Islet precursor cell (in vitro differentiated cells): ENCODE measurements around the gene AMDHD2.
A peak's percentile ranks its signal among the peaks of the same experiment; 100 is the strongest.

ENCODE experiments used
- DNase-seq: peaks from one replicate; pipeline ENCODE4 v3.0.0-alpha.2; 2018

AMDHD2 gene

DNA sequence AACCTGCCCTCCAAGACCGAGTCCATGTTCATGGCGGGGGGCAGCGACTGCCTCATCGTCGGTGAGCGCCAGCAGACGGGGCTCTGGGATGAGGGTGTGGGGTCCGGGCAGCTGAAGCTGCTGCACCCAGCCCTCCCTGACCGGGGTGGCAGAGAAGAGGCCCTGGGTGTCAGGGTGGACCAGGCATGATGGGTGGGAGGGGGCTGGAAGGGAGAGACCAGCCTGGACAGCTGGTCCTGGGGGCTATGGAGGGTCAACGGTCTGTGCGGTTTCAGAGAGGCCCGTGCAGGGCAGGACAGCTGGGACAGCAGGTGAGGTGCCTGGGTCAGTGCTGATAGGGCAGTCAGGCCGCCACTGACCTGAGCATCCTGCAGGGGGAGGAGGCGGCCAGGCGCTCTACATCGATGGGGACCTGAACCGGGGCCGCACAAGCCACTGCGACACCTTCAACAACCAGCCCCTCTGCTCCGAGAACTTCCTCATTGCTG, 19.7 kb upstream of the AMDHD2 start:
- no peak for DNase-seq

DNA sequence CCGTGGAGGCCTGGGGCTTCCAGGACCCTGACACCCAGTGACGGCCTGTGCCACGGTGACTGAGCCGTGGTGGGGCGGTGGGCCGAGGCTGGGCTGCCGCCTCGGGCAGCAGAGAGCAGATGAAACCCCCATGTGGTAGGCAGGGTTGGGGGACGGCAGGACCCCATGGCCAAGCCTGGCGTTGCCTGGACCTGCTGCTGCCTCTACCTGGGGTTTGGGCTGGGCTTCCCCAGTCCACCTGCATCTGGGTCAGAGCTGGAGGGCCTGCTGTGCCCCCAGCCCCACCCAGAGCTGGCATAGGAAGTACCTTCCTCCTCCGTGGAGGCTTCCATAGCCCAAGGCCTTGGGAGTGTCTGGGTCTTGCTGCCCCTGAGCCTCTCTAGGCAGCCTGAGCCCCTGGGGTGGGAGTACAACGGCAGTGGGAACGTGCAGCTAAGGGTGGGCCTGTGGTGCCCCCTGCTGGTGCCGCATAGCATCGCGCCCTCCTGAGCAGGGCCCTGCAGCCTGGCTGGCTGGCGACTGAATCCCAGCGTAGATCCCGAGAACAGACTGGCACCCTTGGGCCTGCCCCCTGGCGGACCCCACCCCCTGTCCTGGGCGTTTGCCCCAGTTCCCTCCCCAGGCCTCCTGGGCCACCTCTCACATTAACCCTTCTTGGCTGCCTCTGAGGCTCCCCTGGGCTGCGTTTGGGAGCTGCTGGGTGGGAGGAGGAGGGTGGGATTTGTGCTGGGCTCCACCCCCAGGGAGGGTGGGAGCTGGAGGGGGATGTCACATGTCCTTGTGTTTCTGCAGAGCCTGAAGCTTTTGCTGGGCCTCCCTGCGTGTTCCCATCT, 19.0 kb upstream of the AMDHD2 start:
- DNase-seq = peak; percentile 95

DNA sequence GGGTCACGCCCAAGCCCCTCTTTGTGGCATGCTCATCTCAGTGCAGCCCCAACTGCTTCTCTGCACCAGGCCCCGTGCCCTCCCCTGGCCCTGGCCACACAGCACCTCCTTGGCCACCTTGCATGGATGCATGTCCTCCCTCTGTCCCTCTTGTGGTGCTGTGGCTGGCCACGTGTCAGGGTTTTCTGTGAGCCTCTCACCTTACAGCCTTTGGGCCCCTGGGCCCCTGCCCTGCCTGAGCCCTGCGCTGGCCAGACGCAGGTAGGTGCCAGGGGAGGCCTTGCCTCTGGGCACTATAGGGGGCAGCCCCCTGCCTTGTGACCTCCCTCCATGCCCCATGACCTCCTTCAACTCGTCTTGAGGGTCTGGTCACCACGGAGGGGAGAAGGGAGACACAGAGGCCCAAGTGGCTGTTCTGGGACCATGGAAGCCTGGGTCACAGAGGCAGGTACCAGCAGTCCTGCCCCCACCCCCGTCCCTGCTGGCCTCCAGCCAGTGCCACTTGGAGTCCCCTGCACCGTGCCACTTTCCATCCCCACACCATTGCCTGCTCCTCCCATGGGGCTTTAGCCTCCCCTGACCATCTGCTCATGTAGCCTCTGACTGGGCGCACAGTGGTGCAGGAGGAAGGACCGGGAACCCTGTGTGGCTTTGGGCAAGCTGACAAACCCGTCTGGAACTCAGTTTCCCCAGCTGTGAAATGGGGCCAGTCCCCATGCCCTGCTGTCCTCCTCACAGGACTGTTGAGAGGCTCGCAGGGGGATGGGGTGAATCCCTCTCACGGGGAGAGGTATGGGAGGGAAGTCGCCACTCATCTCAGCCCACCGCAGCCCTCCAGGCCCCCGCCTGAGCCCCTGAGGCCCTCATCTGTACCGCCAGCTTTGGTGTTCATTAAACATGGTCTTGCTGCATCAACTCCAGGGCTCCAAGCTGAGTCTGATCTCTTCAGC, 17.9 kb upstream of the AMDHD2 start:
- no peak for DNase-seq

DNA sequence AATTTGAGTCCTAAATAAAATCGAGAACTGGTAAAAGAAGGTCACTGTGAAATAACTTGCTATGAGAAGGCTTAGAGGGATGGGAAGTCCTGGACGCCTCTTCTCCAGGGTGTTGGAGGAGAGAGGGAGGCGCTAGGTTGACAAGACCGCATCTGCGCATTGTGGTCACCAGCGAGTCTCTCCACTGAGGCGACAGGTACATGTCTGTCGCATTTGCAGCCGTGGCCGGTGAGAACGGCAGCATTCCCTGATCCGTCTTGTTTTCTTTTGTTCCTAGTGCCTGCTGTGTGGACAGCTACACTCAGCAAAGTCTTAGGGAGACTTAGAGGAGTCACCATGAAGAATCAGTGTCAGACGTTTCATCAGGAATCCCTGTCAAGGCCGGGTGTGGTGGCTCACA, 14.5 kb upstream of the AMDHD2 start:
- DNase-seq = no peak

GRCh38 chr16:2507052-2507659, 13.0 kb upstream of the AMDHD2 start:
- no peak for DNase-seq

DNA sequence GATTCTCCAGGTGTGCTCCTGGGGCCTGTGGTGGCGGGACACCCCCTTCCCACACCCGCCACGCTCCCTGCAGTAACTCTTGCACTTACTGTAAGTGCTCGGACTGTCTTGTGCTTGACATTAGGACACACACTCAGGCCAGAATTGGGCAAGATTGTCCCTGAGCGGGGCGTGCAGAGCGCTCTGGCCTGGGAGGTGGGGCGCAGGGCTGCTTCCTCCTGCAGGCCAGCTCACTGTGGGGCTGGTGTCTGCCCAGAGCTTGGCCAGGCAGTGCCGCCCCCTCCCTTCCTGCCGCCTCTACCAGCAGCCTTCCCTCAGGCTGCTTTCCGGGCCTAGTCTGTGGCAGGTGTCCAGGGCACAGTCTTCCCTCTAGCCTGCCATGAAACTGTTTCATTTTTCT, 12.5 kb upstream of the AMDHD2 start:
- no peak for DNase-seq

- DNase-seq = no peak
Measured at GRCh38 chr16:2508722-2509400, 11.3 kb upstream of the AMDHD2 start.

GRCh38 chr16:2511128-2511800, 8.9 kb upstream of the AMDHD2 start:
- no peak for DNase-seq

GRCh38 chr16:2511996-2512734, 8.0 kb upstream of the AMDHD2 start:
- no peak for DNase-seq

- DNase-seq = no peak
Measured at GRCh38 chr16:2512735-2513404, 7.3 kb upstream of the AMDHD2 start.

- DNase-seq = peak; percentile 94
Measured at GRCh38 chr16:2513405-2514332, 6.5 kb upstream of the AMDHD2 start, which contains the start of gene ATP6V0C. TSS of gene ATP6V0C (plus strand) at chr16:2513952. CDS start at chr16:2514104, 152 bp downstream.

DNA sequence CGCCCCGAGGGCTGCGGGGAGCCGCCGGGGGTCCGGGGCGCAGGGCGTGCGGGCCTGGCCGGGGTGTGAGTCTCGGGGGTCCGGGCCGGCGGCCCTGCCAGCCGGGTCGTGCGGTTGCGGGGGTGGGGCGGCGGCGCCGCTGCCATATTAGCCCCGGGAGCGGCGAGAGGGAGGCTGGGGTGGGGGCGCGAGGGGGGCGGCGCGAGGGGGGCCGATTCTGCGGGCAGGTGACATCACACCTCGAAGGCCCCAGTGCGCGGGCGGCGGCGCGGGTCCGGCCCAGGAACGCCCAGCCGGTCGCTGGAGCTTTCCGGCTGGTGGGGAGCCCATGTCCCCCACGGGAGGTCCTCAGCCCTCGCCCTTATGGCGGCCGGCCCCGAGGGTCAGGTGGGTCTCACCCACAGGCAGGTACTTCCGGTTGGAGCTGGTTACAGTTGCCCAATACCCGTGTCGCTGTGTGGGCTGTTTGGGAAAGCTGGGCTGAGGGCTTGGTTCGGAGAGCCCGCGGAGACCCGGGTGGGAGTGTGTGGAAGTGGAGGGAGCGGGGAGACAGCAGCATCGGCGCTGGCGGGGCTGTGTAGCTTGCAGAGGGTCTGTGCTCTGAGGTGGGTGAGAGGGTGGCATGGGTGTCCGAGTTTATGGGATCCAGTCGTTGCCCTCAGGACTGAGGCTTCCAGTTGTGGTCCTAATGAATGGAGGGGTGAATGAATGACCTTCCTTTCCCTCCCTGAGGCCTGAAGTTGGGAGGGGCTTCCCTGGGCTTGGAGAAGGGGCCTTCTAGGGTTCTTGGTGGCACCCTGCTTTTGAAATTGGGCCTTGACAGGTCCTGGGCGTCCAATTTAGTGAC, 5.6 kb upstream of the AMDHD2 start:
- no peak for DNase-seq

DNA sequence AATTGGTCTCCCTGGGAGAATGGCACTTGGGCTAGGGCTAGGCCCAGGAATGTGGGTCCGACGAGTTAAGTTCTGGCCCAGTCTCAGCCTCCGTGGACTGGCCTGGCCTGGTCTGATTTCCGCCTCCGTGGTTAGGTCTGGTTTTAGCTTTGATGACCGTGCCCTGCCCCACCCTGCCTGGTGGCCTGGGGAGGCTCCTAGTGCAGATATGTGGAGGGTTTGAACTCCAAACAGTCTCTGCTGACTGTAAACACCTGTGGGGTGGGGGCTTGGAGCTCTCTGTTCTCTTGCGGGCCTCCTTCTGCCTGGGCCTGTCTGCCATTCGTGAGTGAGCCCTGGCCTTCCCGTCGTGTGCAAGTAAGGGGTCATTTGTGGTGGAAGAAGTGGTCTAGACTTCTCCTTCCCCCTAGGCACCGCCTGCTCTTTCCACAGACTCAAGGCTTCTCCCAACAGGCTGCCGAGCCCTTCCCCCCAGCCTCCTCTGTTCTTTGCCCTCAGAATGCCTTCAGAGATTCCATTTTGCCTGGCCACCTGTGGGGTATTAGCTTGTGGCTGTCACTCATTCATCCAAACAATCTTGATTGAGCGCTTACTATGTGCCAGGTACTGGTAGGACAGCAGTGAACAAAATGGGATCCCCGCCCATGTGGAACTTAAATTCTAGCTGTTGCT, 4.9 kb upstream of the AMDHD2 start:
- DNase-seq = peak; percentile 54

DNA sequence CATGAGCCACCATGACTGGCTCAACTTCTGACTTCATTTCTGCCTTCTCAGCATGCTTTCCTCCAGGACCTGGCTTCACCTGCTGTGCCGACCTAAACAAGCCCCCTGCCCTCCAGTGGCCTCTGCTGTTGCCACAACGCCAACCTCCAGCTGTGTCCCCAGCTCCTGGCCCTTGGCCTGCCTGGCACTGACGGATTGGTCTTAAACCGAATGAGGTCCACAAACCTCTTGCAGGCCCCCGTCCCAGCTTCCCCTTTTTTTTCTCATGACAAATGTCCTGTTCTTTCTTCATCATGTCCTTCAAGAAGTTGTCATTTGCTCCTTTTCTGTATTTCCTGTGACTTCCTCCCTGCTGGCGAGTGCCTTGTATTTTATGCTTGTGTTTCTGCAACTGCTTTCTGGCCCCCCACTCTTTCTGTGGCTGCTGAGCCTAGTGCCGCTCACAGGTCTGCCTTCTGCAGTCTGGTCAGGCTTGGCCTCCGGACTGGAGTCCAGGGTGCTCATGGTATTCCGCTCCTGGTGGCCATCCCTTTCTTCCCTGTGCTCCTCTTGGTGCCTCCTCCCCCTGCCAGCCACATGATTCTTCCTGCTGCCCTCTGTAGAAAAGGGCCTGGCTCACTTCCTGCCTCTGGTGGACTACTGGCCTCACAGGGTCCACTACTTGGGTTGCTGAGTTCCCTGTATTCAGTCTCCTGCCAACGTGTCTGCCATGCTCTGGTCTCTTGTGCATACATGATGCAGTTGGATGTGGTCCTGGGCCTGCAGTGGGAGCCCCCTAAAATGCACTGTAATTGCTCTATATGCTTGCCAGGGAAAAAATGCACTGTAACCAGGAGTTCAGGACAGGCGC, 3.6 kb upstream of the AMDHD2 start:
- DNase-seq = no peak

GRCh38 chr16:2517954-2518605, 2.1 kb upstream of the AMDHD2 start:
- peak; percentile 33 for DNase-seq
